ENCODE data around the gene TMEM242.

Gene TMEM242

GRCh38 chr6:157240960-157241311 is 82.4 kb downstream of the TMEM242 start:
- in situ Hi-C loops (cut with MboI; ENCODE audit: low sequenced_read_pairs, unreplicated experiment): no loop called here
- DNase-seq (ENCODE audit: low spot score): no peak
- TF ChIP-seq, protein P1, sequence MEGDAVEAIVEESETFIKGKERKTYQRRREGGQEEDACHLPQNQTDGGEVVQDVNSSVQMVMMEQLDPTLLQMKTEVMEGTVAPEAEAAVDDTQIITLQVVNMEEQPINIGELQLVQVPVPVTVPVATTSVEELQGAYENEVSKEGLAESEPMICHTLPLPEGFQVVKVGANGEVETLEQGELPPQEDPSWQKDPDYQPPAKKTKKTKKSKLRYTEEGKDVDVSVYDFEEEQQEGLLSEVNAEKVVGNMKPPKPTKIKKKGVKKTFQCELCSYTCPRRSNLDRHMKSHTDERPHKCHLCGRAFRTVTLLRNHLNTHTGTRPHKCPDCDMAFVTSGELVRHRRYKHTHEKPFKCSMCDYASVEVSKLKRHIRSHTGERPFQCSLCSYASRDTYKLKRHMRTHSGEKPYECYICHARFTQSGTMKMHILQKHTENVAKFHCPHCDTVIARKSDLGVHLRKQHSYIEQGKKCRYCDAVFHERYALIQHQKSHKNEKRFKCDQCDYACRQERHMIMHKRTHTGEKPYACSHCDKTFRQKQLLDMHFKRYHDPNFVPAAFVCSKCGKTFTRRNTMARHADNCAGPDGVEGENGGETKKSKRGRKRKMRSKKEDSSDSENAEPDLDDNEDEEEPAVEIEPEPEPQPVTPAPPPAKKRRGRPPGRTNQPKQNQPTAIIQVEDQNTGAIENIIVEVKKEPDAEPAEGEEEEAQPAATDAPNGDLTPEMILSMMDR (IDR thresholded peaks at IDR 0.05; ENCODE audit: borderline replicate concordance, control extremely low read depth, extremely low read depth, insufficient read depth, missing control alignments): no peak

DNA sequence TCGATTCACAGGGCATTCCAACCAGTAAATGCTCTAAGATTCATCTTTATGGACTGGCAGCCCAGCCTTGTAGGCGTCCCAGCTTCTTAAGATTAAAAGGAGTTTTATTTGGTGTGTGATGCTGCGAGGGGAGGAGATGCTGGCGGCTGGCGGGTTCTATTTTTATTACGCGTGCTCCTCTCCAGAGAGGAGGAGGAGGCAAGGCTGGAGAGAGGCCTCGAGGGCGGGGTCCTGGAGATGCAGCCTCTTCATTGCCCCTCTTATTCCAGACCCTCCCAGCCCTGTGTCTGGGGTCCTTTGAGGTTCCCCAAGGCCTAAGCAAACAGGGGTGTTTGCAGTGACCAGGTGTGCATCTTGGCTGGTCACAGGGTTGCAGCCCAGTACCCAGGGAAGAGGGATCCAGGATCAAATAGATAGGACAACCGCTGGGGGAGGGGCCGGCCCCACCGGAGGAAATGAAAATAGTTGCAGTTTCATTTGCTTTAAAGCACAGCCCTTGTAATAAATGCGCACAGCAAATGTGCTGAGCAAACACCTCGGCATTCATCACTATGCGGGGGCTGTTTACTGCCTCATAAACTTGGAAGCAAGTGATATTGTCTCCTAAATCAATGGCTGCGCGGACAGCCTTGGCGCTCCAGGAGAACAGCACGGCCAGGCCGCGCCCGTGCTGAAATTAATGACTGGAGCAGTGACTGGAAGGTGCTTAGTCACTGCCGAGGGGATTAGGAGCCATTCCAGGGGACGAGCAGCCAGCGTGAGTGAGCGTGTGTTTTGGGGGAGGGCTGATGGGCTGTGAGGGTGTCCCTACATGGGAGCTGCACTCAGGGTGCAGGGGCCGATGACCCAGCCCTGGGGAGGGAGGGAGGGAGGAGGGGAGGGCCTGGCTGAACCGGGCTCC is 83.0 kb downstream of the TMEM242 start:
- no peak for DNase-seq (ENCODE audit: low spot score)
- TF ChIP-seq, protein P1 (IDR thresholded peaks at IDR 0.05; ENCODE audit: borderline replicate concordance, control extremely low read depth, extremely low read depth, insufficient read depth, missing control alignments): no peak
- in situ Hi-C loops (cut with MboI; ENCODE audit: low sequenced_read_pairs, unreplicated experiment): no loop called here

- no peak for DNase-seq (ENCODE audit: low spot score)
- TF ChIP-seq, protein P1 (IDR thresholded peaks at IDR 0.05; ENCODE audit: borderline replicate concordance, control extremely low read depth, extremely low read depth, insufficient read depth, missing control alignments): no peak
- in situ Hi-C loops (cut with MboI; ENCODE audit: low sequenced_read_pairs, unreplicated experiment): no loop called here
Observed at GRCh38 chr6:157239671-157240058, 83.7 kb downstream of the TMEM242 start.
